Umbilical cord (tissue), 2 donors: ENCODE results near the gene BCAR3. TPM values are rescaled to one million over a fixed set of nuclear protein-coding genes. Genes with fewer than 3 reads are reported as not detected.

Experiments used
- DNase-seq: peaks from one replicate; pipeline ENCODE4 v3.0.0-alpha.2; 2015; ENCODE audit warnings: low spot score
- total RNA-seq: library from RNA; depleted of rRNA; stranded (reverse); fragments of >200 nt; gene quantifications from one replicate; pipeline ENCODE4 v1.2.3, GENCODE V29; 2014; ENCODE audit warnings: low replicate concordance; ENCODE audit not compliant: insufficient read depth

Gene BCAR3
- 17.6 TPM for total RNA-seq

GRCh38 chr1:93681101-93681988 lies at the start of gene BCAR3:
Gene BCAR3 (minus strand): TSS chr1:93681837. CDS start chr1:93674930, 6,907 bp downstream.
- peak; percentile 75 for DNase-seq

- no peak for DNase-seq
Observed at GRCh38 chr1:93730621-93731020, 49.0 kb upstream of the BCAR3 start.

GRCh38 chr1:93729906-93730305 lies 48.3 kb upstream of the BCAR3 start:
- no peak for DNase-seq

GRCh38 chr1:93729502-93729901 lies 47.9 kb upstream of the BCAR3 start:
- peak; percentile 10 for DNase-seq

GRCh38 chr1:93728480-93729131 lies 47.0 kb upstream of the BCAR3 start:
- DNase-seq, result no peak

GRCh38 chr1:93723733-93724270 lies 42.2 kb upstream of the BCAR3 start:
- no peak for DNase-seq

- peak; percentile 38 for DNase-seq
Observed at GRCh38 chr1:93723110-93723509, 41.5 kb upstream of the BCAR3 start.

- DNase-seq, result peak; percentile 12
Observed at GRCh38 chr1:93722081-93723031, 40.7 kb upstream of the BCAR3 start.

GRCh38 chr1:93720956-93721626 lies 39.5 kb upstream of the BCAR3 start:
- DNase-seq, result no peak

GRCh38 chr1:93717640-93718039 lies 36.0 kb upstream of the BCAR3 start:
- no peak for DNase-seq

- DNase-seq, result no peak
Observed at GRCh38 chr1:93716941-93717368, 35.3 kb upstream of the BCAR3 start.

- no peak for DNase-seq
Observed at GRCh38 chr1:93716163-93716562, 34.5 kb upstream of the BCAR3 start.

- DNase-seq, result peak; percentile 52
Observed at GRCh38 chr1:93715529-93716126, 34.0 kb upstream of the BCAR3 start.

GRCh38 chr1:93714356-93714755 lies 32.7 kb upstream of the BCAR3 start:
- peak; percentile 88 for DNase-seq

- no peak for DNase-seq
Observed at GRCh38 chr1:93713341-93713740, 31.7 kb upstream of the BCAR3 start.

- DNase-seq, result no peak
Observed at GRCh38 chr1:93712741-93713140, 31.1 kb upstream of the BCAR3 start.

GRCh38 chr1:93710499-93711453 lies 29.1 kb upstream of the BCAR3 start:
- DNase-seq, result peak; percentile 44

GRCh38 chr1:93708734-93709481 lies 27.3 kb upstream of the BCAR3 start:
- peak; percentile 87 for DNase-seq
